Activated naive CD4-positive, alpha-beta T cell treated with anti-CD3 and anti-CD28 coated beads, Interleukin-2, amount 50 U/mL, for 16 hours (primary cell): ENCODE results near the gene IGFBP3.
"Not testable (repeated sequence)": the region's sequence is repeated elsewhere in the genome, so short reads cannot be mapped to it uniquely, and the experiment has no call there.

Experiments
- DNase-seq: peaks from one replicate; pipeline ENCODE4 v3.0.0-alpha.2; 2020

IGFBP3 gene, protein sequence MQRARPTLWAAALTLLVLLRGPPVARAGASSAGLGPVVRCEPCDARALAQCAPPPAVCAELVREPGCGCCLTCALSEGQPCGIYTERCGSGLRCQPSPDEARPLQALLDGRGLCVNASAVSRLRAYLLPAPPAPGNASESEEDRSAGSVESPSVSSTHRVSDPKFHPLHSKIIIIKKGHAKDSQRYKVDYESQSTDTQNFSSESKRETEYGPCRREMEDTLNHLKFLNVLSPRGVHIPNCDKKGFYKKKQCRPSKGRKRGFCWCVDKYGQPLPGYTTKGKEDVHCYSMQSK

DNA sequence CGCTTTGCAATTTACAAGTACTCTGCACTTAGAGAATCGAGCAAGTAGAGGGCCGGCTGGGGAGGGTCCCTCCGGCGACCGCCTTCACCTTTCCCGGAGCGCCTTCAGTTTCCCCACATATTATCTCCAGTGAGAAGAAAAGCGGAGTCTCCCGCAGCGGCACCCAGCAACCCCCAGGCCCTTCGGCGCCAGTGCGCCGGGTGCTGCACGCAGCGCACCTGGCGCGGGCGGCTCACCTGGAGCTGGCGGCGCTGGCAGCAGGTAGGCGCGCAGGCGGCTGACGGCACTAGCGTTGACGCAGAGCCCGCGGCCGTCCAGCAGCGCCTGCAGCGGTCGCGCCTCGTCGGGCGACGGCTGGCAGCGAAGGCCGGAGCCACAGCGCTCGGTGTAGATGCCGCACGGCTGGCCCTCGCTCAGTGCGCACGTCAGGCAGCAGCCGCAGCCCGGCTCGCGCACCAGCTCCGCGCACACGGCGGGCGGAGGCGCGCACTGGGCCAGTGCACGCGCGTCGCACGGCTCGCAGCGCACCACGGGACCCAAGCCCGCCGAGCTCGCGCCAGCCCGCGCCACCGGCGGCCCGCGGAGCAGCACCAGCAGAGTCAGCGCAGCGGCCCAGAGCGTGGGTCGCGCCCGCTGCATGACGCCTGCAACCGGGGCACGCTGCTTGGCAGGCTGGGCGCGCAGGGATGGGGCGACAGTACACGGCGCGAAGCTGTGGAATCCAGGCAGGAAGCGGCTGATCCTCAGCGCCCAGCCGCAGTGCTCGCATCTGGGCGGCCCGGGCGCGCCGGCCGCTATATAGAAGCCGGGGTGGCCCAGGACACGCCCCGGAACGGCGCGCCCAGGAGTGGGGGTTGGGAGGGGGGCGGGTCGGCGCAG lies at the start of gene IGFBP3:
Gene IGFBP3, minus strand, starts transcription at position 771 of the 879 bp plus-strand sequence. Its CDS starts 132 bp downstream, at position 639.
- DNase-seq, result no peak

DNA sequence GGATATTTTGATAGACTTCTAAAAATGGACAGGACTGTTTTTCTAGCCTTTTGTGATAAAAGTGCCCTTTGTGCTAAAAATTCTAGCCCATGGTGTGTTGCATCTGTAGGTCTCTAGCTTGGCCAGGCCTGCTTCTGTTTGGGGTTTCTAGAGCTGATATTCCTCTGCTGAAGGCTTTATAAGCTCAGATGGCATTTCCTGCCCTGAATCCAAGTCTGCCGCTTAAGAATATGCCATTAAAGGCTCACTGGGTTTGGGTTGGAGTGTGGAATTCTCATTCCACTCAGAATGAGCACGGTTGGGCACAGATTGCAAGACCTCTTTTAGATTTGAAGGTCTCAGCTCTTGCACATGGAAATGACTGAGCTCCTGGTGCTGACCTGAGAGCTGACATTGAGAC lies 49.4 kb upstream of the IGFBP3 start:
- DNase-seq, result no peak

DNA sequence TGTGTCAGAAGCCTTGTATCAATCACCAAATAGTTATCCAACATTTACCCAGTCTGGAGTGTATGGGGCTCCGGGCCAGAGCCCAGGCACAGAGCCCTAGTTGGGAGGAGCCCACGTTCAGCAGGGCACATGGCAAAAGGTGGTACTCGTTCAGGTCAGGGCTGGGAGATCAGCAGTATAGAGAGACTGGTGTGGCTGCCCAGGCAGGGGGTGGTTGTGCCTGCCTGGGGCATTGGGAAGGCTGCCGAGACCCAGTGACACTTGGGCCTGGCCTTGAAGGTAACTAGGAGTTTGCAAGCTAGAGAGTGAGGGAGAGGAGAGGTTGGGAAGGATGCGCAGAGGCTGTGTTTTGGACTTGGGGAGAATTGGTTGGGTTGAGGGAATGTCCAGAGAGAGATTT lies 48.9 kb upstream of the IGFBP3 start:
- DNase-seq, result no peak

DNA sequence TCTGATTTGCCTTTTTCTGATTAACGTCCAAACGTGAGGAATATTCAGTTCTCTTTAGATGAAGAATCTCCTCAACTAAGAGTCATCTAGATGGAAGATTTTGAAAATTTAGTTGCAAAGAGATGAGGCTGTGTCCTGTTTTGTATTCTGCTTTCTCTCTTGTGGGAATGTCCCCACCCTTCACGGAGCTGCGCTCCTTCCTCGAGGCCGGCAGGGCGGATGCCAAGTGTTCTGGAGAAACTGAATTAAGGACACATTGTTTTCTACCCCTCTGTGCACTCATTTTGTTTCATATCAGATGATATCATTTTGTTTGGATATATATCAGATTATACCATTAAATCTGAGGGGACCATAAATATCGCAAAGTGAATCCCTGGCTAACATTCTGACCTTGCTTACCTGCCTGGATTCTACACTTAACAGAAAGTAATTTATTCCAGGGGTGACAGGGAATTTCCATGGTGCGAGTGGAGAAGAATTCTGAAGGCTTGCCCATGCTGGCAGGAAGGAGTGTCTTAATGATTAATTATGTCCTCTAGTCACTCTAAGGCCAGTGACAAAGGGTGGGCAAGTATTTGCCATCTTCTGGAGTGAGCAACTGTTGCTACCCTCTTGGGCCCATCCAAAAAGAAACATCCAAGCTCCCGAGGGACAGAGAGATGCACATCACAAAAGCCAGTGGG lies 47.9 kb upstream of the IGFBP3 start:
- DNase-seq, result no peak

DNA sequence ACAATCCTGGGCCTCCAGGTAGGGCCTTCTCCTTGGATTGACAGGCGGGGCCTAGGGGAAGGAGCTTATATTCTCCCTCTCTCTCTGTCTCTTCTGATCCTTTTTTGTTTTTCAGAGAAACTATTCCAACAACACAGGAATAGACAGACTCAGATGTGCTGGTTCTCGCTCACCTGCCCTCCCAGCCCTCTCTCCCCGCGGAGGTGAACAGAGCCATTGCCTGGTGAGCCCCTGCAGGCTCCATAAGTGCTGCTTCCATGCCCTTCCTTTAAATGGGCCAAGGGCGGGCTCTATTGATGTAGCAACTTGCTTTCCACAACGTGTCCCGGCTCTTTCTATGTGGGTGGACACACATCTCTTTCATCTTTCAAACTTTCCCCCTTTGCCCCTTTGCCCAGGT lies 47.2 kb upstream of the IGFBP3 start:
- DNase-seq, result no peak

DNA sequence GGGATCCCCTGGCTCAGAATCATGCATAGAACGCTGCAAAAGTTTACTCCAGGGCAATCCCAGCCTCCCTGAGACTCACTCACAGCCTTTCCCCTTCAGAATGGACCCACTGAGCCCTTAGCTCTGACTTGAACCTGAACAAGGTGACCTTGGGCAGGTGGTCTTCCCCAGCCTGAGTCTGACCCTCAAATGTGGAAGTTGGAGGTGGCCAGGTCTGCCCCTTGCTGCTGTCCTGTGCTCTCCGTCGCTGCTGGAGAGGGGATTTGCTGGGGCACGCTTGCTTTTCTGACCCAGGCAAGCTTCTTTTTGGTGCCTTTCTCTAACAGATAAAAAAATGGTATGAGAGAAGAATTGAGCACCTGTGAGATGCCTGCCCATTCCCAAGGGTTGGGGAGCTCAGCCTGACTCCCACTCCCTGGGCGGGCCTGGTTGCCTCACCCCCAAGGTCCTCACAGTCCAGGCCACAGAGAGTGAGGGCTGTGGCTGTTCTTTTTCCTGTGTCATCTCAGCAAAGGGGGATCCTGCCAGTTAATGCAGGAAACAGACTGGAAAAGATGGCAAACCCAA lies 46.6 kb upstream of the IGFBP3 start:
- no peak for DNase-seq

DNA sequence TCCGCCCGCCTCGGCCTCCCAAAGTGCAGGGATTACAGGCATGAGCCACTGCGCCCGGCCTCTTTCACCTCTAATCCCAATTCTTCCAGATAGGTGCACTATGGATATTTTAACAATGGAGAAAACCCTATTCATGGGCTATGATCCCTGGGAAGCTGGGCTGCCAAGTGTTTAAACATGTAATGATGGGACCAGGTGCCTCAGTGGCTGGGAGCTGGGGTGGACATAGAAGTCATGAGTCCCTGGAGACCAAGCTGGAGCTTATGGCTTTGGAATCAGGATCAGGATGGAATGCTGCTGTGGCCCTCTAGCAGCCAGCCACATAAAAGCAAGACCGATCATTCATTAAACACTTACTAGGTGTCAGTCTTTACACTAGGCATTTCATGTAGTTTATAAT lies 41.8 kb upstream of the IGFBP3 start:
- no peak for DNase-seq

DNA sequence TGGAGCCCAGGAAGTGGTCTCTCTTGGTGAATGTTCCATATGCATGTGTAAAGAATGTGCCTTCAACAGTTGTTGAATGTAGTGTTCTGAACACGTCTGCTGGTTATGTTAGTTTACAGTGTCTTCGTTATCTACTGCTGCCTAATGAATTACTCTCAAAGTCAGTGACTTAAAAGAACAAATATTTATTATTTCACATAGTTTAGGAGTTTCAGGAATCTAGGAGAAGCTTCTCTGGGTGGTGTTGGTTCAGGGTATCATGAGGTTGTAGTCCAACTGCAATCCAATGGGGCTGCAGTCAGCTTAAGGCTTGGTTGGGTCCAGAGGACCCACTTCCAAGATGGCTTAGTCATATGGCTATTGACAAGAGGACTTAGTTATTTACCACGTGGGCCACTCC lies 36.6 kb upstream of the IGFBP3 start:
- DNase-seq, result no peak

DNA sequence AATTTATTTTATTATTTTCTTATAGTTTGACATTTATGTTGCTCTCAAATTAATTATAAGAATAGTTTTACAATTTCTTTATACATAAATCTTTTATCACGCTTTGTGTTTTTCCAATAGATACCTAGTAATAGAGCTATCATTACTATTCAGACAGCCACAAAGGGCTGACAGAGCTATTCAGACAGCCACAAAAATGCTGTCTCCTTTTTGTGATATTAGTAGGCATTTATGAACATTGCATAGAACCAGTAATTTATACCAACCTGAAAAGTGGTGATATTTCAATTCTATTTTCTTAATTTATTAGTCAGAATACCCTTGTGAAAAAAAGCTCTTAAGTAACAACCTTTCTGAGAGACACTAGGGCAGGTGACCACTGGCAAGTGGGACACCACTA lies 34.2 kb upstream of the IGFBP3 start:
- no peak for DNase-seq

DNA sequence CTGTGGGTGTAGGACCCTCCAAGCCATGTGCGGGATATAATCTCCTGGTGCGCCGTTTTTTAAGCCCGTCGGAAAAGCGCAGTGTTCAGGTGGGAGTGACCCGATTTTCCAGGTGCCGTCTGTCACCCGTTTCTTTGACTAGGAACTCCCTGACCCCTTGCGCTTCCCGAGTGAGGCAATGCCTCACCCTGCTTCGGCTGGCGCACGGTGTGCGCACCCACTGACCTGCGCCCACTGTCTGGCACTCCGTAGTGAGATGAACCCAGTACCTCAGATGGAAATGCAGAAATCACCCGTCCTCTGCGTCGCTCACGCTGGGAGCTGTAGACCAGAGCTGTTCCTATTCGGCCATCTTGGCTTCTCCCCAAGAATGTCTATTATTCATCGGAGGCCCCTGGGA lies 32.0 kb upstream of the IGFBP3 start:
- not testable (repeated sequence) for DNase-seq

DNA sequence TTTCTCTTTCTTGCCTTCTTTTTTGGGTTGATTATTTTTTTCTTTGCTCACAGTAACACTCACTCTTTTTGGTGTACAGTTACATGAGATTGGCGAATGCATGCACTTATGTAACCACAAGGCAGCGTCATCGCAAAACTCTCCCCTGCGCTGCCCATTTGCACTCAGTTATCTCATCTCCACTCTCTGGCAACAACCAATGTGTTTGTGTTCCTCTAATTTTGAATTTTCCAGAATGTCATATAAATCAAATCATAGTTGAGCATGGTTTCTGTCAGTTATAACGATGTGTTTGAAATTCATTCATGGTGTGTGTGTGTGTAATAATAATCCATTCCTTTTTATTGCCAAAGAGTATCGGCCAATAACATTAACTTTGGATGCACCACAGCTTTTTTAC lies 23.0 kb upstream of the IGFBP3 start:
- no peak for DNase-seq

DNA sequence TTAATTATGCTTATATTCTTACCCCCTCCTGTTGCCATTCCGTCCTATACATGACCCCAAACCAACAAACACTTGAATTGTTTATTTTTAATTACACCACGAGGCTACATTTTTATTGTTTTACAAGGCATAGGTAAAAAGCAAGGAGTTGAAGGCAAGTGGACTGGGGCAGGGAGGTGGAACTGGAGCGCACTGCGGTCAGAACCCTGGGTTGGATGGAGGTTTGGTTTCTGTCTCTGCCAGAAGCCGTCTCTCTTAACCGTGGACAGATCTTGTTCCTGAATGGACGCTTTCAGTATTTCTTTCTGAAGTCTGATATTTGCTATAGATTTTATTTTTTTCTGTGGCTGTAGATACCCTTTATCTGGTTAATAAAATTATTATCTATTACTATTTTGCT lies 19.9 kb upstream of the IGFBP3 start:
- no peak for DNase-seq

DNA sequence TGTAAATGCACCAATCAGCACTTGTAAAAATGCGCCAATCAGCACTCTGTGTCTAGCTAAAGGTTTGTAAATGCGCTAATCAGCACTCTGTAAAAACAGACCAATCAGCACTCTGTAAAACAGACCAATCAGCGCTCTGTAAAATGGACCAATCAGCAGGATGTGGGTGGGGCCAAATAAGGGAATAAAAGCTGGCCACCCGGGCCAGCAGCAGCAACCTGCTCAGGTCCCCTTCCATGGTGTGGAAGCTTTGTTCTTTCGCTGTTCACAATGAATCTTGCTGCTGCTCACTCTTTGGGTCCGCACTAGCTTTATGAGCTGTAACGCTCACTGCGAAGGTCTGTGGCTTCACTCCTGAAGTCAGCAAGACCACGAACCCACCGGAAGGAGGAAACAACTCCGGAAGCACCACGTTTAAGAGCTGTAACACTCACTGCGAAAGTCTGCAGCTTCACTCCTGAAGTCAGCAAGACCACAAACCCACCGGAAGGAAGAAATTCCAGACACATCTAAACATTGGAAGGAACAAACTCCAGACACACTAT lies 19.2 kb upstream of the IGFBP3 start:
- DNase-seq, result peak; percentile 45

DNA sequence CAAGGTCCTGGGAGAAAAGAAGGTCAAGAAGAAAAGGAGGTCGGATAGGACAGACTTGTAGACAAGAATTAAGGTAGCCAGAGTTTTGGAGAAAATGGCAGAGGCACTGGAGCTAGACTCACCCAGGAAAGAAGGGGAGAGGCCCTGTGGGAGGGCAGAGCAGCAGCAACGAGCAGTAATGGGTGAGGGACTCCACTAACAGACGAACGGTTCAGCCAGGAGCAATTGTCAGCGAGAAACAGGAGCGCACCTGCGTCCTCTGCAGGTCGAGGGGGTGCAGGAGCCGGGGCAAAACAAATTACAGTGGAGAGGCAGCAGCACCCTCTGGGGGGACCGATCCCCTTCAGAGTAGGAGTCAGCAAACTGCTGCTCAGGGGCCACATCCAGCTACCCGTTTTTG lies 18.5 kb upstream of the IGFBP3 start:
- no peak for DNase-seq

DNA sequence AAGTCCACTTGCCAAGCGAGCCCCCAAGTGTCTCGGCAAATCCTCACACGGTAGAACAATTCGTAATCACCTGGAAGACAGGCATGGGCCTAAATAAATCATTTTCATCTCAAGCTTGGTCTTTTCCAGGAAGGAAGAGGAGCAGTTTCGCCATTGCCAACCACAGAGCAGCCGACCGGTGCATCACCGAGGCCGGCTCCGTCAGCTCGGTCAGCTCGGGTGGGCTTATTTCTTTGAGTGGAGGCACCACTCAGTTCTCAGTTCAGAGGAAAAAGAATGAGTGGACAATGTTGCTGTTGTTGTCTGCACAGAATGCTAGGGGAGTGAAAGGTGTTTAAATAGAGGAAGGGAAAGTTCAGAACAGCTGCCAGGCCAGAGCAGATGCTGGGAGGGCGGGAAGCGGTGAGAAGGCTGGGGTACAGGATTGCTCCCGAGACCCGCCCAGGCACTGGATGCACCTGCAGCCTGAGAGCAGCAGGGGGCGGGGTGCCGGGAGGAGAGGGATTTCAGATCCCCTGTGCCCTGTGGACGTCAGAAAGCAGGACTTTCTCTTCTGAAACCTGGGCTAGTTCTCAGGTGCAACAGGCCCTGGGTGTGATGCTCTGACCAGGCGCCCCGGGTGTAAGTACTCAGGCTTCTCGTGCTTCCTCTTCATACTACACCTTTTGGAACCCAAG lies 17.7 kb upstream of the IGFBP3 start:
- no peak for DNase-seq

DNA sequence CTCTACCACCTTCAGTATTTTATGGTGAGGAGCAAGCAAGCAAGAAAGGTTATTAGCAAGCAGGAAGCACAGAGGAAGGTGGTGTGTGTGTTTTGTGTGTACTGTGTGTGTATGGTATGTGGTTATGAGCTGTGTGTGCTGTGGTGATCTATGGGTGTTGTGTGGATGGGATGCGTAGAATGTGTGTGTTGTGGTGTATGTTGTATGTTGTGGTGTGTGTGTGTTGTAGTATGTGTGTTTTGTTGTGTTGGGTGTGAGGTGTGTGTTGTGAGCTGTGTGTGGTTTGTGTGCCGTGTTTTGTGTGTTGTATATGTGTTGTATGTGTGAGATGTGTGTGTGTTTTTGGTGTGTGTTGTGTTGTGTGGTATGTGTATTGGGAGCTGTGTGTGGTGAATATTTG lies 16.8 kb upstream of the IGFBP3 start:
- DNase-seq, result no peak

DNA sequence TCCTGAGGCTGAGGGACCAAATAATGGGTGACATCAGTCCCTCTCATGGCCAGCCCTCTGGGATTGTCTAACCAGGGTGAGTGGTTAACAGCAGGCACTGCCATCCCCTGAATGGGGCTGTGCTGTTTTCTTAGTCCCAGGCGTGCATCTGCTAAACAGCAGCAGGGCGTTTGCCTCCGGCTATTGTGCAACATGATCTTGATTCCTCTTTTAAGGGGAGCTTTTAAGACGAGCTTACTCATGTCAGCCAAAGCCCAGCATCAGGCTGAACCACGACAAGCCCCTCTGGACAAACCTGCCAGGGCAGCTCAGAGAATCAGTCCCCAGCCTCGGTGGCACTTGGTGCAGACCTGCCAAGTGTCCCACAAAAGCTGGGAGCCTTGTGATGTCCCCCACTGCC lies 16.2 kb upstream of the IGFBP3 start:
- DNase-seq, result no peak

DNA sequence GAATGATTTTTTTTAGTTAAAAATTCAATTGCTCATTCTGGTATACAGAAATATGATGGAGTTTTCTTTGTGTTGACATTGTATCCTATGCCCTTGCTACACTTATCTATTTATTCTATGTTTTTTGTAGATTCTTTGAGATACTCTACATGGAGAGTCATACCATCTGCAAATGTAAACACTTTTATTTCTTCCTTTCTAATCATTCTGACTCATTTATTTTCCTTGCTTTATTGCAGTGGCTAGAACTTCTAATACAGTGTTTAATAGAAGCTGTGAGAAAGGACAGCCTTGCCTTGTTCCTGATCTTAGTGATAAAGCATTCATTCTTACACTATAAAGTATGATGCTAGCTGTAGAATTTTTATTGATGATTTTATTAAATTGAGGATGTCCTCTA lies 9.9 kb upstream of the IGFBP3 start:
- DNase-seq, result no peak

DNA sequence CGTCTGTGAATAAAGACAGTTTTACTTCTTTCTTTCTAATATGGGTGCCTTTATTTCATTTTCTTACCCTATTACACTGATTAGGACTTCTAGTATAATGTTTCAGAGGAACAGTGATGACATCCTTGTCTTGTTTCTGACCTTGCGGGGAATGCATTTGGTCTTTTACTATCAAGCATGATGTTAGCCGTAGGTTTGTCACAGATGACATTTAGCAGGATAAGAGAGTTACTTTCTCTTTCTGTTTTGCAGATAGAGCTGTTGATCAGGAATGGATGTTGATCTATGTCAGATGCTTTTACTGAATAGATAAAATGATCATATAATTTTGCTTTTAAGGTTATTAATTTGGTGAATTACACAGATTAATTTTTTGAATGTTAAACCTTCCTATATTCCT lies 6.6 kb upstream of the IGFBP3 start:
- DNase-seq, result no peak

DNA sequence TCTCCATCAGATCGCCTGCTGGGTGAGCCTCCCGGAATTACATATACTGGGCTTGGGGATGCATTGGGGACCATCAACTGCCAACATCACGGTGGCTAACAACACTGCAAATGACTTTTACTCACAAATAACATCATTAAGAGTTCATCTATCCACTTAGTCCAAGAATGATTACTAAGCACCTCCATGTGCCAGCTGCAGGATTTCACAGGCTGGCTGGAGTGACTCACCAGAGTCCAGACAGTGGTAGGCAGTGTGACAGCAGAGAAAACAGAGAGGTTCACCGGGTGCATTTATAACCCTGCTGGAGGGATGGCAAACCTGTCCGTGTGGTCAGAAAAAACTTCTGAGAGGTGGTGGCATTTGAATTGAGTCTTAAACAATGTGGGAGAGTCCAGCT lies 3.2 kb upstream of the IGFBP3 start:
- DNase-seq, result no peak

DNA sequence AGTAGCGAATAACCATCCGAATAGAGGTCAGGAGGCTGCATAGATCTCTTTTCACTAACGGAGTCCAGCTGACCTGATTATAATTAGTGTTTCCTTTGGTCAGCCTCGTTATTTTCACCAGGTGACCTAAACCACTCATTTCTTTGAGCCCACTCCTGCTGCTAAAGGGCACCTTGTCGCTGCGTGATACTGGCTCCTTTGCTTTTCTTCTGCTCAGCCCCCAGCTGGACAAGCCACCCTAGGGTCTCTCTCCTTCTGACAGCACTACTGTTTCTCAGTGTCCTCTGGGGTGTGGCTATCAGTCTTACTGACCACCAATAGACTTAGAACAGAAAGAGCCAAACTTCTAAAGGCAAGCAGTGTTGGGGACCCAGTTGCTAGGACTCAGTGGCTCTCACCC lies 2.7 kb upstream of the IGFBP3 start:
- DNase-seq, result no peak

DNA sequence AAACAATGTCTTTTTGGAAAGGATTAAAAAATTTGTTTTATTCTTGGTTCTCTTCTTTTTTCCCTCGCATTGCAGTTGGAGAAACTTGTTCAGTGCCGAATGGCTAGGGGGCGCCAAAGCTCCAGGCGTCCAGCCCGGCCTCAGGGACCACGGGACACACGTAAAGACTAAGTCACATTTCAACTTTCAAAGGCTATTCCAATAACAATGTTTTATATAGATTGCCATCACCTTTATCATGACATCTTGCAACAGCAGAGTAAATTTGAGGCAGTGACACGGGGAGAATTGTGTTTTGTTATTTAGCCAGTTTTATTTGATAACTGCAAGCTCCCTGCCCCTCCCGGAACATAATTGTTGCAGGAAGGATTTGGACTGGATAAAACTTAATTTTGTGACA lies 2.2 kb upstream of the IGFBP3 start:
- DNase-seq, result peak; percentile 52

DNA sequence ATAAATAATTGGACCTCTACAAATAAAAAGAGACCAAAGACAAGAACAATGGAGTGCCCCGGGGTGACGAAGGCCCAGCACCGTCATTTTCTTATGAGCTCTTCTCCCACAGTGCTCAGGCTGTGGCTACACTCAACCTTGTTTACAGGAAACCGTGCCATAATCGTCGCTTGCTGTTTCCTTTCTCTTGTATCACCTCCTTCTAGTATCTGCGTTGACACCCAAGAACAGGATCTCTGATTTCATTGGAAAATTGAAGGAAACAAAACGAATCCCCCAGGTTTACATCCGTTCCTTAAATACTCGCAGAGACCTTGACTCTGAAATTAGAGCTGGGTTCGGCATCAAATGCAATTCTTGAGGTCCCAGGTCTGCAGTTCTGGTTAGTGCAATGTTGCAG lies 1.7 kb upstream of the IGFBP3 start:
- no peak for DNase-seq
